ES-I3 (cell line): ENCODE results near the gene FSTL5.

Source experiments
- H3K36me3 ChIP-seq: 2 replicates; pipeline ENCODE4 v1.6.1; 2013; ENCODE audit warnings: mild to moderate bottlenecking, low read length, control low read depth, moderate library complexity; ENCODE audit not compliant: insufficient read depth
- H3K4me1 ChIP-seq: 2 replicates; pipeline ENCODE4 v1.6.1; 2013; ENCODE audit warnings: mild to moderate bottlenecking, control low read depth, low read length; ENCODE audit not compliant: insufficient read depth
- H3K9ac ChIP-seq: 2 replicates; pipeline ENCODE4 v1.6.1; 2013; ENCODE audit warnings: low read depth, mild to moderate bottlenecking, low read length, moderate library complexity
- H3K9me3 ChIP-seq: 2 replicates; pipeline ENCODE4 v1.6.1; 2013; ENCODE audit warnings: mild to moderate bottlenecking, low read length, moderate library complexity; ENCODE audit not compliant: control insufficient read depth, insufficient read depth

Gene FSTL5

GRCh38 chr4:161448550-161449180, 715.1 kb downstream of the FSTL5 start:
- Histone ChIP-seq H3K9me3 (no peaks in the 10 kb centered on the region), H3K9ac (no peak overlapping the region), H3K36me3 (no peaks in the 10 kb centered on the region), H3K4me1 (peaks cover 10% of the 10 kb centered on the region)

GRCh38 chr4:161444626-161445025, 719.2 kb downstream of the FSTL5 start:
- H3K9ac ChIP-seq: no peak overlapping the region
- H3K36me3 ChIP-seq: no peaks in the 10 kb centered on the region
- no peaks in the 10 kb centered on the region for H3K9me3 ChIP-seq
- peaks cover 10% of the 10 kb centered on the region for H3K4me1 ChIP-seq

- Histone ChIP-seq H3K9ac (no peak overlapping the region), H3K36me3 (no peaks in the 10 kb centered on the region), H3K9me3 (no peaks in the 10 kb centered on the region)
Measured at GRCh38 chr4:161442921-161443320, 720.9 kb downstream of the FSTL5 start.

GRCh38 chr4:161438096-161438495, 725.7 kb downstream of the FSTL5 start:
- H3K4me1 ChIP-seq: no peaks in the 10 kb centered on the region
- no peak overlapping the region for H3K9ac ChIP-seq
- no peaks in the 10 kb centered on the region for H3K36me3 ChIP-seq
- 0 out of 2 replicates have a peak, but pooled peaks cover 2% of the 10 kb centered on the region for H3K9me3 ChIP-seq

More at GRCh38 chr4:161442921-161443320, 720.9 kb downstream of the FSTL5 start:
- peaks cover 5% of the 10 kb centered on the region for H3K4me1 ChIP-seq

GRCh38 chr4:161428180-161428965, 735.4 kb downstream of the FSTL5 start:
- no peaks in the 10 kb centered on the region for H3K4me1 ChIP-seq
- H3K9ac ChIP-seq: no peak overlapping the region
- H3K9me3 ChIP-seq: 0 out of 2 replicates have a peak, but pooled peaks cover 2% of the 10 kb centered on the region
- H3K36me3 ChIP-seq: no peaks in the 10 kb centered on the region

GRCh38 chr4:161419822-161420221, 744.0 kb downstream of the FSTL5 start:
- H3K9ac ChIP-seq: no peak overlapping the region
- no peaks in the 10 kb centered on the region; the same call in 1 of the 2 replicates for H3K9me3 ChIP-seq
- H3K4me1 ChIP-seq: no peaks in the 10 kb centered on the region
- no peaks in the 10 kb centered on the region for H3K36me3 ChIP-seq

GRCh38 chr4:161411901-161412300, 751.9 kb downstream of the FSTL5 start:
- no peaks in the 10 kb centered on the region for H3K36me3 ChIP-seq
- H3K9ac ChIP-seq: no peak overlapping the region
- no peaks in the 10 kb centered on the region for H3K4me1 ChIP-seq
- H3K9me3 ChIP-seq: no peaks in the 10 kb centered on the region

- Histone ChIP-seq H3K9me3 (peaks cover 4% of the 10 kb centered on the region; the same call in 1 of the 2 replicates), H3K36me3 (no peaks in the 10 kb centered on the region), H3K4me1 (peaks cover 6% of the 10 kb centered on the region; the same call in 1 of the 2 replicates), H3K9ac (no peak overlapping the region)
Measured at GRCh38 chr4:161404346-161405110, 759.3 kb downstream of the FSTL5 start.

- H3K9ac ChIP-seq: no peak overlapping the region
- H3K4me1 ChIP-seq: peaks cover 6% of the 10 kb centered on the region; the same call in 1 of the 2 replicates
- peaks cover 4% of the 10 kb centered on the region; the same call in 1 of the 2 replicates for H3K9me3 ChIP-seq
- no peaks in the 10 kb centered on the region for H3K36me3 ChIP-seq
Measured at GRCh38 chr4:161403781-161404180, 760.0 kb downstream of the FSTL5 start.

GRCh38 chr4:161393602-161394001, 770.2 kb downstream of the FSTL5 start:
- Histone ChIP-seq H3K9ac (no peak overlapping the region), H3K4me1 (0 out of 2 replicates have a peak, but pooled peaks cover 4% of the 10 kb centered on the region), H3K36me3 (no peaks in the 10 kb centered on the region), H3K9me3 (no peaks in the 10 kb centered on the region)

GRCh38 chr4:161382655-161383054, 781.1 kb downstream of the FSTL5 start:
- no peaks in the 10 kb centered on the region for H3K36me3 ChIP-seq
- H3K9ac ChIP-seq: no peak overlapping the region
- H3K9me3 ChIP-seq: no peaks in the 10 kb centered on the region
- no peaks in the 10 kb centered on the region for H3K4me1 ChIP-seq

GRCh38 chr4:161376275-161376674, 787.5 kb downstream of the FSTL5 start:
- H3K4me1 ChIP-seq: no peaks in the 10 kb centered on the region
- no peak overlapping the region for H3K9ac ChIP-seq
- H3K9me3 ChIP-seq: no peaks in the 10 kb centered on the region
- no peaks in the 10 kb centered on the region for H3K36me3 ChIP-seq

GRCh38 chr4:161364681-161365080, 799.1 kb downstream of the FSTL5 start:
- H3K36me3 ChIP-seq: no peaks in the 10 kb centered on the region
- no peaks in the 10 kb centered on the region for H3K4me1 ChIP-seq
- H3K9me3 ChIP-seq: no peaks in the 10 kb centered on the region
- no peak overlapping the region for H3K9ac ChIP-seq

- Histone ChIP-seq H3K9me3 (no peaks in the 10 kb centered on the region), H3K9ac (no peak overlapping the region), H3K36me3 (no peaks in the 10 kb centered on the region), H3K4me1 (no peaks in the 10 kb centered on the region)
Measured at GRCh38 chr4:161360982-161361381, 802.8 kb downstream of the FSTL5 start.
